Left renal cortex interstitium (tissue), 4 donors: ENCODE results near the gene PUSL1. TPM values are rescaled to one million over a fixed set of nuclear protein-coding genes. Genes with fewer than 3 reads are reported as not detected.

Experiments
- DNase-seq, 4 donors: peaks; one replicate each; pipeline ENCODE4 v3.0.0-alpha.2; 2013; ENCODE audit warnings: low read depth in 4 of 4, low spot score in 2 of 4, missing footprints in 1 of 4
- polyA plus RNA-seq, 4 donors: library from polyadenylated mRNA; unstranded; fragments of 120-200 nt; gene quantifications; one replicate each; pipeline ENCODE4 v1.2.1, GENCODE V29; 2013; ENCODE audit not compliant: insufficient read length in 4 of 4

The PUSL1 gene
- polyA plus RNA-seq, 4 donors = 7.3 to 12.4 (median 10.7) TPM

GRCh38 chr1:1320666-1321448 is 12.5 kb downstream of the PUSL1 start:
- DNase-seq = no peak

GRCh38 chr1:1321477-1321876 is 13.1 kb downstream of the PUSL1 start:
- DNase-seq = no peak

- no peak for DNase-seq
These were observed 14.0 kb downstream of the PUSL1 start for GRCh38 chr1:1322418-1322817.

- no peak for DNase-seq
These were observed 14.6 kb downstream of the PUSL1 start for GRCh38 chr1:1322952-1323351.

GRCh38 chr1:1324084-1324523 is 15.7 kb downstream of the PUSL1 start:
- DNase-seq = no peak

- DNase-seq = peak in 3 of 4 donors; percentile 61 to 81 (median 78)
These were observed 16.3 kb downstream of the PUSL1 start, which contains the start of the genes CPTP and INTS11 for GRCh38 chr1:1324524-1325287. Gene CPTP (plus strand): TSS chr1:1324802. CDS start chr1:1326911, 2,109 bp downstream. Gene INTS11 (minus strand): TSS chr1:1324660. CDS start chr1:1324608, 52 bp downstream.

- DNase-seq = no peak
These were observed 17.1 kb downstream of the PUSL1 start for GRCh38 chr1:1325288-1326074.

GRCh38 chr1:1326075-1326605 is 17.7 kb downstream of the PUSL1 start:
- no peak for DNase-seq

GRCh38 chr1:1327291-1327690 is 18.9 kb downstream of the PUSL1 start:
- DNase-seq = no peak

- DNase-seq = no peak
These were observed 19.9 kb downstream of the PUSL1 start for GRCh38 chr1:1328254-1328653.

GRCh38 chr1:1329304-1330210 is 21.2 kb downstream of the PUSL1 start:
- no peak for DNase-seq

GRCh38 chr1:1330366-1331067 is 22.1 kb downstream of the PUSL1 start:
- DNase-seq = no peak

GRCh38 chr1:1331068-1331965 is 22.9 kb downstream of the PUSL1 start, which contains the start of gene TAS1R3:
Gene TAS1R3 (plus strand): TSS chr1:1331280. CDS start chr1:1331346, 66 bp downstream.
- DNase-seq = no peak

- DNase-seq = no peak
These were observed 23.8 kb downstream of the PUSL1 start for GRCh38 chr1:1332031-1332755.

- DNase-seq = no peak
These were observed 24.5 kb downstream of the PUSL1 start for GRCh38 chr1:1332774-1333480.

GRCh38 chr1:1333551-1334241 is 25.3 kb downstream of the PUSL1 start:
- DNase-seq = no peak
